ENCODE results near the gene CCT3.
"Not testable (repeated sequence)": the region's sequence is repeated elsewhere in the genome, so short reads cannot be mapped to it uniquely, and the experiment has no call there.

CCT3 gene

DNA sequence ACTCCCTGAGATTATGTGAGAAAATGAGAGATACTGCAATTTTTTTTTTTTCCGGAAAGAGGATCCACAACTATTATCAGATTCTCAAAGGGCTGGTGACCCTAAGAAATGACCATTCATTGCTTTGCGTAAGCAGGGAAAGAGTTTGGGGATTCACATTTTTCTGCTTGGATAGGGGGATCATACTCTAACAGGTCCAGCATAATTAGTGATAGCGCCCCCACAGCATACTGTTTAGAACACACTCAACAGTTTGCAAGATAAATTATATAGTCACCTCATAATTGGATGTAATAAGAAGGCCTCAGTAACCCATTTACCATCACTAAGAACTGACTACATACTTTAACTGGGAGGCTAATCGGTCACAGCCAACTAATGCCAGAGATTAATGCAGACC lies 1.9 kb downstream of the CCT3 start:
- no peak for DNase-seq (ENCODE audit: low read depth in 2 of 2)

DNA sequence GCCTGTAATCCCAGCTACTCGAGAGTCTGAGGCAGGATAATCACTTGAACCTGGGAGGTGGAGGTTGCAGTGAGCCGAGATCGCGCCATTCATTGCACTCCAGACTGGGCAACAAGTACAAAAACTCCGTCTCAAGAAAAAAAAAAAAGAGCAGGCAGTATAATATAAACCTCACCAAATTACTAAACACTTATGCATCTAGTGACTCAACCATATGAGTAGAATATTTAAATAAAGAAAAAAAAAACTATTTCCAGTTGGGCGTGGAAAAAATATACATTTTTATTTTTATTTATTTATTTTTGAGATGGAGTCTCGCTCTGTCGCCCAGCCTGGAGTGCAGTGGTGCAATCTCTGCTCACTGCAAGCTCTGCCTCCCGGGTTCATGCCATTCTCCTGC lies 14.9 kb downstream of the CCT3 start:
- DNase-seq (ENCODE audit: low read depth in 2 of 2): not testable (repeated sequence)

- no peak for DNase-seq (ENCODE audit: low read depth in 2 of 2)
These were observed 17.5 kb downstream of the CCT3 start for GRCh38 chr1:156320560-156320959.

DNA sequence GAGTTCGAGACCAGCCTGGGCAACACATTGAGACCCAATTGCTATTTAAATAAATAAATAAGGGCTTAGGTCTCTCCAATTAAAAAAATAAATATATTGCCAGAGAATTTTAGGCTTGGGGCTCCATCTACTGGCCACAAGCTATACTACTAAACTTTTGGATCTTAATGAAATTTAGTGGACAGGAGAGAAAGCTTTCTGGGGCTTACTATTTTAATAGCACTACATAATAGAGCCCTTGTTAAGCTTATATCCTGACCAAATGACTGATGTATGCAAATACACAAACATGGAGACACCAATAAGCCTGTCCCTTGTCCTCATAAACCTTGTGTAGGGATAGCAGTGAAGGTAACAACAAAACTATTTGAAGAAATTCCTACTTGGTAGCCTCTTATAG lies 18.4 kb downstream of the CCT3 start:
- no peak for DNase-seq (ENCODE audit: low read depth in 2 of 2)

- DNase-seq (ENCODE audit: low read depth in 2 of 2): no peak
These were observed 21.2 kb downstream of the CCT3 start for GRCh38 chr1:156316909-156317308.

DNA sequence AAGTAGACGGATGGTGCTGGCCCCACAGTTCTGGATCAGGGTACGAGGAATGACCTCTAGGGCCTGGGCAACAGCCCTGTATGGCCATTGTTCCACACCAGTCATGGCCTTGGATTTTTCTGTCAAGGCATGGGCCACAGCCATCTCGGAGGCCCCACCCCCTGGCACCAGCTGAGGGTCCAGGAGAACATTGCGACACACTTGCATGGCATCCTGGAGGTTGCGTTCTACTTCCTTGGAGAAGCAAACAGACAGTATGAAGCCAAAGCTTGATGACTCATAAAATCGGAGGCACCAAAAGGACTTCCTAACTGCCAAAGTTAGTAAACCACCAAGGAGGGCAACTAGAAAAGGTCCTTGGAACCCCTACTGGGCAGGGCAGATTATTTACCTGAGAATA lies 27.1 kb downstream of the CCT3 start:
- DNase-seq (ENCODE audit: low read depth in 2 of 2): no peak

DNA sequence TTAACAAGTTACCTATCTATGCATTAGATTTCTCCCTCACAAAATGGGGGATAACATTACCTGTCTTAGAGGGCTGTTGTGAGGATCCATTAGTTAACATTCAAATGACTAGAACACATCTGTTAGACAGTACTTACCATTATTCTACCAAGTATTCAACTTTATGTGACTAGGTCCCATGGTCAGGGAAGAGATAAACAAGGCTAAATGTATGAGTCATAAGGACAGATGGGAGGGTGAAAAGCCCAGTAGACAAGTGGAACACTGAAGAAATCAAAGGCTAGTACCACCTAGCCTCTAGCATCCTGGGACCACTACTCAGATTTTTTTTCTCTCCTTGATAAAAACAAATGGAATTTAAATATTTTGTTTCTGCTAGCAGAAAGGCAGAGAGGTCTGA lies 30.0 kb downstream of the CCT3 start:
- DNase-seq (ENCODE audit: low read depth in 2 of 2): no peak

GRCh38 chr1:156305215-156305614 lies 32.9 kb downstream of the CCT3 start:
- DNase-seq (ENCODE audit: low read depth in 2 of 2): no peak

- DNase-seq (ENCODE audit: low read depth in 2 of 2): no peak
These were observed 34.9 kb downstream of the CCT3 start for GRCh38 chr1:156303241-156303640.

DNA sequence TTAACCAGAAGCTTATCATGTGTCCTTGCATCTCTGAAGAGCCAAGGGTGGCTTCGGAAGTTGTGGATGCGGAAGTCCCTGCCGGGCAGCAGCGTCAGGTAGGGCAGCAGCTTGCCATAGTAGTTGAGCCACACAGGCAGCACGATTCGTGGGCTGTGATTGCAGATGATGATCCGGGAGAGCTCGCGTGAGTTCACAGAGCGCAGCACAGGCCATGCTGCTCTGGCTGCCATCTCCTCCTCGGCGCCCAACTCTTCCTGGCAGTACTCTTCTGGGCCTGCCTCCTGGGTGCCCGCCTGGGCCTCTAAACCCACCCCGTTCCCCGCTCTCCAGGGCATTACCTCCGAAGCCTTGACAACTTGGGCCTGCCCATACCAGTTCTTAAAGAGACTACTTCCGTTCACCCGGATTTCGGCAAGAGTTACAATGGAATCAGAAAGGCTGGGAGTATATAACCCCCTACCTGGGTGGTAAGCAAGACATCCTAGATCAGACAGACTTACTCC lies 39.2 kb downstream of the CCT3 start, which contains the start of gene VHLL:
Gene VHLL, minus strand, starts transcription at position 456 of the 506 bp plus-strand sequence. Its CDS starts 118 bp downstream, at position 338.
- DNase-seq (ENCODE audit: low read depth in 2 of 2): no peak

GRCh38 chr1:156295391-156295947 lies 42.6 kb downstream of the CCT3 start, which contains the start of gene GLMP:
Gene GLMP (minus strand): TSS chr1:156295679. CDS start chr1:156295645, 34 bp downstream.
- DNase-seq (ENCODE audit: low read depth in 2 of 2): peak; percentile 24 to 25

- DNase-seq (ENCODE audit: low read depth in 2 of 2): no peak
These were observed 44.2 kb downstream of the CCT3 start for GRCh38 chr1:156293895-156294294.

DNA sequence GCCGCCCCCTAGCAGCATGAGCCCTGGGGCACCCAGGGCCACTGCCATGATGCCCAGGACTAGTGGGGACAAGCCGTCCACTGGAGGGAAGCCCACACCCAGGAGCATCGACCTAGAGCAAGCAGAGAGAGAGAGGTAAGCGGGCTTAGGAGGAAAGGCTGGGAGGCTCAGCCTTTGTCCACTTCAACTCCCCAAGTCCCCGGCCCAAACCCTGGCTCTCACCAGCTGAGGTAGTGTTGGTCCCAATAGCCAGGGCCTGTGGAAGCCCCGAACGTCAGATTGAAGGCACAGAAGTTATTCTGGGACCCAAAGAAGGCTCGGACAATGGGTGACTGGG lies 45.0 kb downstream of the CCT3 start:
- DNase-seq (ENCODE audit: low read depth in 2 of 2): no peak

DNA sequence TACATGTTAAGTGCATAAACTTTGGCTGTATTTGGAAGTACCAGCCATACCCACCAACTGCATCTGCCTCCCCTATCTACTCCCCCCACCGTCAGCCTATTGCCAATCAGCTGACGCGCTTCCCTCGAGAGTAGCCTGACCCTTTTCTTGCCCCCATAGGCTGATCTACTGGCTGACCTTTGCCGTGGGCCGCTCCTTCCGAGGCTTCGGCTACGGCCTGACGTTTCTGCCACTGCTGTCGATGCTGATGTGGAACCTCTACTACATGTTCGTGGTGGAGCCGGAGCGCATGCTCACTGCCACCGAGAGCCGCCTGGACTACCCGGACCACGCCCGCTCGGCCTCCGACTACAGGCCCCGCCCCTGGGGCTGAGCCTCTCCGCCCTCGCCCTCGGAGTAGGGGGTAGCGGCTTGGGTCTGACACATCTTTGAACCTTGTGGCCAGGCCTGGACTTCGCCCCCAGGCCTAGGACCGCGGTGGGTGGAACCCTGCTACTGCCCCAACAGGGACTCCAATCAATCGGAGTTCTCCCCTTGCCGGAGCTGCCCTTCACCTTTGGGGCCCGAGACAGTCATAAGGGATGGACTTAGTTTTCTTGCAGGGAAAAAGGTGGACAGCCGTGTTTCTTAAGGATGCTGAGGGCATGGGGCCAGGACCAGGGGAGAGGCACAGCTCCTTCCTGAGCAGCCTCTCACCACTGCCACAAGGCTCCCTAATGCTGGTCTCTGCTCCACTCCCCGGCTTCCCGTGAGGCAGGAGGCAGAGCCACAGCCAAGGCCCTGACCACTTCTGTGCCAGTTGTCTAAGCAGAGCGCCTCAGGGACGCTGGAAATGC lies 46.6 kb downstream of the CCT3 start:
- DNase-seq (ENCODE audit: low read depth in 2 of 2): no peak

- no peak for DNase-seq (ENCODE audit: low read depth in 2 of 2)
These were observed 48.2 kb downstream of the CCT3 start for GRCh38 chr1:156289857-156290256.

GRCh38 chr1:156286061-156286460 lies 52.0 kb downstream of the CCT3 start:
- no peak for DNase-seq (ENCODE audit: low read depth in 2 of 2)

DNA sequence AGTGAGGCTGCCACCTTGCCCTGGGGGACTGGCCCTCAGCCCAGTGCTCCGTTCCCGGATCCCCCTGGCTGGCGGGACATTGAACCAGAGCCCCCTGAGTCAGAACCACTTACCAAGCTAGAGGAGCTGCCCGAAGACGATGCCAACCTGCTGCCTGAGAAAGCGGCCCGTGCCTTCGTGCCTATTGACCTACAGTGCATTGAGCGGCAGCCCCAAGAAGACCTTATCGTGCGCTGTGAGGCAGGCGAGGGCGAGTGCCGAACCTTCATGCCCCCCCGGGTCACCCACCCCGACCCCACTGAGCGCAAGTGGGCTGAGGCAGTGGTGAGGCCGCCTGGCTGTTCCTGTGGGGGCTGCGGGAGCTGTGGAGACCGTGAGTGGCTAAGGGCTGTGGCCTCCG lies 52.7 kb downstream of the CCT3 start:
- no peak for DNase-seq (ENCODE audit: low read depth in 2 of 2)

DNA sequence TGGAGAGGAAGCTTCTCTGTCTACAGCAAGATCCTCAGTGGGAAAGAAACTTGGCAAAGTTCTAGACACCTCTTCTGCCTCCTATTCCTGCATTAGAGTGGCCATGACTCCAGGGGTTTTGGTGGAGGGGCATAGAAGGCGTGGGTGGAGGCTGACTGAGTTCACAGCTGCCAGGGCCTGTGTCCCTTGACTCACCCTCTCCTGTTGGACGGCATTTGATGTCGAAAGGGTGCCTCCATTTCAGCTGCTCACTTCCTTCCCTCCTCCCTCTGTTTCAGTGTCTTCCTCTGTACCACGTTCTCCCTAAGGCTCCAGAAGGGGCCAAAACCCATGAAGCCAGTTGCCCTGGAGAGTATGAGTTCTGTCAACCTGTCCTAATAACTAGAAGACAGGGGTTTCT lies 53.3 kb downstream of the CCT3 start:
- no peak for DNase-seq (ENCODE audit: low read depth in 2 of 2)

DNA sequence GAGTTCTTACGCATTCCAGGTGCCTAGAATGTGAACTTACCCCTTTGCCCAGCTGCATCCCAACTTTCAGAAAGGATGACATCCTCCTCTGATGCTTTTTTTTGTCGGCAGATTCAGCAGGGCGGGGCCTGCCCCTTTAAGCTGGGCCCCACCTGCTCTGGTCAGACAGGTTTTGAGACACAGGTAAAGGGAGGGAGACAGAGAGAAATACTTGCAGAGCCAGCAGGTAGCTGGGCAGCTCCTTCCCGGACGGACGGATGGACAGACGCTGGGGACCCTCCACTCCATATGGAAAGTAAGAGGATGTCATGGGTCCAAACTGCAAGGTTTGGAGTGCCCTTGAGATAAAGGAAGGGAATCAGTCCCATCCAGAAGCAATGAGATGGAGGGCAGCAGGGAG lies 54.0 kb downstream of the CCT3 start, which contains the start of gene TMEM79:
Gene TMEM79, plus strand, starts transcription at position 214 of the 400 bp plus-strand sequence. CDS start 902 bp downstream, outside the sequence.
- DNase-seq (ENCODE audit: low read depth in 2 of 2): no peak

GRCh38 chr1:156283521-156283920 lies 54.6 kb downstream of the CCT3 start:
- DNase-seq (ENCODE audit: low read depth in 2 of 2): no peak

DNA sequence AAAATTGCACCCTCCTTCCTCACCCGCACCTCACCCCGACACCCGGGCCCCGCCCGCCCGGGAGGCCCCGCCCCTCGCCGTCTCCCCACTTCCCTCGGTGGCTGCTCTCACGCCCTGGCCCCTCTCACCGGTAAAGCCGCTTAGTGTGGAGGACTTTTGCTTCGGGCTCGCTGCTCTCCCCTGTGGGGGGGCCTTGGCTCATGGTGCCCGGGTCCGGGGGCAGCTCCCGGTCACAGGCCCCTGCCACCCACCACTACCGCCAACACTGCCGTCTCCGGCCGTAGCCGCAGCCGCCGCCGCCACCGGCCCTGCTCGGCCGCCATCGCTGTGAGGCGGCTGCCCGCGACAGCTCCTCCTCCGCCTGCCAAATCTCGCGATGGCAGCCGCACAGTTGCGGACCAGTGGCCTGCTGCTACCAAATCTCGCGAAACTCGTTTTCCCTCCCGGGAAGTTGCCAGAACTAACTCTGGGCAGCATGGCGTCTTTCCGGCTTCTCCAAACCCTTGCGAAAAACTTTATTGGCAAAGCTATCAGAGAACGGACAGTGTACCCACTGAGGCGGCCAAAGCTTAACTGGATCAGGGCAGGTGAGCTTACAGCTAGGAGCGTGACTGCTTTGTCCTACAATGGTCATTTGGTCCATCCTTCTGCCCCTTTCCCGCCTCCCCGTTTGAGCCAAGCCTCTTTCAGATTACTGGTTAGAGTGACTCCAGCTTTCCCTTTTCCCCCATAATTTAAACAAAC lies 55.4 kb downstream of the CCT3 start, which contains the start of gene SMG5:
Gene SMG5, minus strand, starts transcription at position 347 of the 744 bp plus-strand sequence. Its CDS starts 145 bp downstream, at position 202.
- peak; percentile 83 to 90 for DNase-seq (ENCODE audit: low read depth in 2 of 2)
